GM21515 (cell line): ENCODE results near the gene MYO5B.

Experiments used
- ATAC-seq: cut with Tn5 transposase; IDR thresholded peaks from one replicate; pipeline ENCODE4 v1.9.1; 2021; ENCODE audit not compliant: unreplicated experiment

The MYO5B gene

GRCh38 chr18:50022985-50023384 is 172.0 kb downstream of the MYO5B start:
- no peak for ATAC-seq

GRCh38 chr18:50014606-50015005 is 180.3 kb downstream of the MYO5B start:
- no peak for ATAC-seq

GRCh38 chr18:50013363-50014138 is 181.4 kb downstream of the MYO5B start:
- no peak for ATAC-seq

GRCh38 chr18:50011813-50012435 is 183.0 kb downstream of the MYO5B start:
- ATAC-seq: no peak

- peak; percentile 68 for ATAC-seq
Observed at GRCh38 chr18:50009773-50010335, 185.1 kb downstream of the MYO5B start.

GRCh38 chr18:50008306-50008705 is 186.6 kb downstream of the MYO5B start:
- ATAC-seq: no peak

- no peak for ATAC-seq
Observed at GRCh38 chr18:50006470-50007046, 188.4 kb downstream of the MYO5B start.

GRCh38 chr18:50004013-50004412 is 190.9 kb downstream of the MYO5B start:
- no peak for ATAC-seq

GRCh38 chr18:50002781-50003180 is 192.2 kb downstream of the MYO5B start:
- ATAC-seq: no peak

GRCh38 chr18:50000227-50000626 is 194.7 kb downstream of the MYO5B start:
- ATAC-seq: no peak

- no peak for ATAC-seq
Observed at GRCh38 chr18:49999128-49999527, 195.8 kb downstream of the MYO5B start.

- ATAC-seq: no peak
Observed at GRCh38 chr18:49997558-49997957, 197.4 kb downstream of the MYO5B start.

- ATAC-seq: no peak
Observed at GRCh38 chr18:49994410-49994809, 200.5 kb downstream of the MYO5B start.

- ATAC-seq: no peak
Observed at GRCh38 chr18:49993299-49993698, 201.6 kb downstream of the MYO5B start.

- ATAC-seq: no peak
Observed at GRCh38 chr18:49988733-49989132, 206.2 kb downstream of the MYO5B start.

- no peak for ATAC-seq
Observed at GRCh38 chr18:49988101-49988500, 206.8 kb downstream of the MYO5B start.

- no peak for ATAC-seq
Observed at GRCh38 chr18:49985236-49985635, 209.7 kb downstream of the MYO5B start.

GRCh38 chr18:49980896-49981295 is 214.1 kb downstream of the MYO5B start:
- no peak for ATAC-seq

- ATAC-seq: no peak
Observed at GRCh38 chr18:49976795-49977560, 218.0 kb downstream of the MYO5B start.

GRCh38 chr18:49976001-49976400 is 218.9 kb downstream of the MYO5B start:
- ATAC-seq: no peak

GRCh38 chr18:49974079-49974478 is 220.9 kb downstream of the MYO5B start:
- ATAC-seq: no peak
